GM19468 (cell line): ENCODE measurements around the gene SNTA1.
"Not testable (repeated sequence)": the region's sequence is repeated elsewhere in the genome, so short reads cannot be mapped to it uniquely, and the experiment has no call there.

Source experiments
- ATAC-seq: cut with Tn5 transposase; IDR thresholded peaks from one replicate; pipeline ENCODE4 v1.9.1; 2021; ENCODE audit warnings: mild to moderate bottlenecking, moderate library complexity, moderate number of reproducible peaks; ENCODE audit not compliant: unreplicated experiment; ENCODE audit errors: extremely low read depth

SNTA1 gene

GRCh38 chr20:33434434-33434833 is 9.1 kb downstream of the SNTA1 start:
- ATAC-seq: no peak

GRCh38 chr20:33433465-33434234 is 9.9 kb downstream of the SNTA1 start:
- no peak for ATAC-seq

- no peak for ATAC-seq
Observed at GRCh38 chr20:33431797-33432381, 11.7 kb downstream of the SNTA1 start.

GRCh38 chr20:33423875-33424274 is 19.7 kb downstream of the SNTA1 start:
- ATAC-seq: not testable (repeated sequence)

GRCh38 chr20:33423141-33423834 is 20.3 kb downstream of the SNTA1 start:
- no peak for ATAC-seq

- no peak for ATAC-seq
Observed at GRCh38 chr20:33419140-33419974, 24.2 kb downstream of the SNTA1 start.

GRCh38 chr20:33418033-33418432 is 25.5 kb downstream of the SNTA1 start:
- no peak for ATAC-seq

GRCh38 chr20:33415948-33416347 is 27.6 kb downstream of the SNTA1 start:
- no peak for ATAC-seq

- no peak for ATAC-seq
Observed at GRCh38 chr20:33412484-33412838, 31.1 kb downstream of the SNTA1 start.

GRCh38 chr20:33411711-33412483 is 31.7 kb downstream of the SNTA1 start:
- no peak for ATAC-seq

GRCh38 chr20:33411242-33411641 is 32.3 kb downstream of the SNTA1 start:
- ATAC-seq: no peak

- ATAC-seq: no peak
Observed at GRCh38 chr20:33410081-33410742, 33.4 kb downstream of the SNTA1 start.

- ATAC-seq: no peak
Observed at GRCh38 chr20:33408716-33409654, 34.6 kb downstream of the SNTA1 start.

- ATAC-seq: no peak
Observed at GRCh38 chr20:33408313-33408712, 35.2 kb downstream of the SNTA1 start.

GRCh38 chr20:33407796-33408195 is 35.8 kb downstream of the SNTA1 start:
- no peak for ATAC-seq

- no peak for ATAC-seq
Observed at GRCh38 chr20:33407251-33407650, 36.3 kb downstream of the SNTA1 start.

GRCh38 chr20:33404281-33404680 is 39.3 kb downstream of the SNTA1 start:
- no peak for ATAC-seq

- ATAC-seq: no peak
Observed at GRCh38 chr20:33401921-33402369, 41.6 kb downstream of the SNTA1 start.
